Measurements from ENCODE around the gene ILF3.

DNA sequence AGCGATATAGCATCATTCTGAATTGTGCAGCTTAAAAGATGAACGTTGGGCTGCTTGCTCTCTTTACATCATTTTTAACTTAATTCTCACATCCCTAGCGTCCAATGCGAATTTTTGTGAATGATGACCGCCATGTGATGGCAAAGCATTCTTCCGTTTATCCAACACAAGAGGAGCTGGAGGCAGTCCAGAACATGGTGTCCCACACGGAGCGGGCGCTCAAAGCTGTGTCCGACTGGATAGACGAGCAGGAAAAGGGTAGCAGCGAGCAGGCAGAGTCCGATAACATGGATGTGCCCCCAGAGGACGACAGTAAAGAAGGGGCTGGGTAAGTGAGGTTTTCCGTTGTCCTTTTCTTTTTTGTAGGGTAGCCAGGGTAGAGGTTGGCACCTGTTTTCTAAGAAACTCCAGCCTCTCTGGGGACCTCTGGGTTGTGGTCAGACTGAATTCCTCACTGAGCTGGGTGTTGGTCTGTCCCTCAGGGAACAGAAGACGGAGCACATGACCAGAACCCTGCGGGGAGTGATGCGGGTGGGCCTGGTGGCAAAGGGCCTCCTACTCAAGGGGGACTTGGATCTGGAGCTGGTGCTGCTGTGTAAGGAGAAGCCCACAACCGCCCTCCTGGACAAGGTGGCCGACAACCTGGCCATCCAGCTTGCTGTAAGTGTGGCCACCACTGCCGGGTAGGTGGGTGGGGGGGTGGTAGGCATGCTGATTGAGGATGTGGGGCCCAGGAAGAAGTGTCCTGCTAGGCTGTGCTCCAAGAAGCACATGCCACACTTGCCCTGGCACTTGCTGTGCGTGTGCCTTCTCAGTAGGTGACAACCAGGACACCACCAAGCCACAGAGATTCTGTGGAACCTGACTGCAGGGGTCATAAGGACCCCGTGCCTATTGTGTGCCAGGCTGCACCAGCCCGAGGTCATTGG lies 17.0 kb downstream of the ILF3 start:
- TF ChIP-seq POLR2AphosphoS5 (IDR thresholded peaks at IDR 0.05; ENCODE audit: insufficient read depth, low read depth, low read length), result peak; percentile 27
- no peak for TF ChIP-seq POLR2A (IDR thresholded peaks at IDR 0.05; ENCODE audit: low read depth, low read length)
- TF ChIP-seq, protein P1, sequence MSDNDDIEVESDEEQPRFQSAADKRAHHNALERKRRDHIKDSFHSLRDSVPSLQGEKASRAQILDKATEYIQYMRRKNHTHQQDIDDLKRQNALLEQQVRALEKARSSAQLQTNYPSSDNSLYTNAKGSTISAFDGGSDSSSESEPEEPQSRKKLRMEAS (IDR thresholded peaks at IDR 0.05; ENCODE audit: insufficient read depth, insufficient read length), result no peak
- no peak for TF ChIP-seq MYC (IDR thresholded peaks at IDR 0.05; ENCODE audit: low read depth, low read length)
- TF ChIP-seq, protein P2, sequence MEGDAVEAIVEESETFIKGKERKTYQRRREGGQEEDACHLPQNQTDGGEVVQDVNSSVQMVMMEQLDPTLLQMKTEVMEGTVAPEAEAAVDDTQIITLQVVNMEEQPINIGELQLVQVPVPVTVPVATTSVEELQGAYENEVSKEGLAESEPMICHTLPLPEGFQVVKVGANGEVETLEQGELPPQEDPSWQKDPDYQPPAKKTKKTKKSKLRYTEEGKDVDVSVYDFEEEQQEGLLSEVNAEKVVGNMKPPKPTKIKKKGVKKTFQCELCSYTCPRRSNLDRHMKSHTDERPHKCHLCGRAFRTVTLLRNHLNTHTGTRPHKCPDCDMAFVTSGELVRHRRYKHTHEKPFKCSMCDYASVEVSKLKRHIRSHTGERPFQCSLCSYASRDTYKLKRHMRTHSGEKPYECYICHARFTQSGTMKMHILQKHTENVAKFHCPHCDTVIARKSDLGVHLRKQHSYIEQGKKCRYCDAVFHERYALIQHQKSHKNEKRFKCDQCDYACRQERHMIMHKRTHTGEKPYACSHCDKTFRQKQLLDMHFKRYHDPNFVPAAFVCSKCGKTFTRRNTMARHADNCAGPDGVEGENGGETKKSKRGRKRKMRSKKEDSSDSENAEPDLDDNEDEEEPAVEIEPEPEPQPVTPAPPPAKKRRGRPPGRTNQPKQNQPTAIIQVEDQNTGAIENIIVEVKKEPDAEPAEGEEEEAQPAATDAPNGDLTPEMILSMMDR (IDR thresholded peaks at IDR 0.05; ENCODE audit: extremely low read depth in 1 of 2, insufficient read depth in 1 of 2, low read depth in 1 of 2, low read length in 2 of 2), result no peak
- no peak for TF ChIP-seq EZH2 (IDR thresholded peaks at IDR 0.05; ENCODE audit: borderline replicate concordance, low read depth, low read length, severe bottlenecking)
- no peak for TF ChIP-seq FOS (IDR thresholded peaks at IDR 0.05; ENCODE audit: borderline replicate concordance, insufficient read depth, low read length)
- no peak for TF ChIP-seq JUN (IDR thresholded peaks at IDR 0.05; ENCODE audit: borderline replicate concordance, insufficient read depth, insufficient read length, low read depth)
